NCI-H2196 (cell line): ENCODE results near the gene CDH22.

Experiments used
- DNase-seq: peaks from one replicate; lab custom pipeline; 2025; ENCODE audit not compliant: unreplicated experiment; lab: John Stamatoyannopoulos, UW

The CDH22 gene

GRCh38 chr20:46128310-46129151 lies 179.8 kb downstream of the CDH22 start:
- DNase-seq, result no peak

- no peak for DNase-seq
Measured at GRCh38 chr20:46127396-46128010, 180.8 kb downstream of the CDH22 start.

- no peak for DNase-seq
Measured at GRCh38 chr20:46126440-46127056, 181.8 kb downstream of the CDH22 start.
